ENCODE data around the gene TMEM175. TPM values are rescaled to one million over a fixed set of nuclear protein-coding genes. Genes with fewer than 3 reads are reported as not detected.
A peak's percentile ranks its signal among the peaks of the same experiment; 100 is the strongest.

Gene TMEM175
- total and polyA plus RNA-seq, 9 donors = 10.6 to 28.4 (median 21.2) TPM

DNA sequence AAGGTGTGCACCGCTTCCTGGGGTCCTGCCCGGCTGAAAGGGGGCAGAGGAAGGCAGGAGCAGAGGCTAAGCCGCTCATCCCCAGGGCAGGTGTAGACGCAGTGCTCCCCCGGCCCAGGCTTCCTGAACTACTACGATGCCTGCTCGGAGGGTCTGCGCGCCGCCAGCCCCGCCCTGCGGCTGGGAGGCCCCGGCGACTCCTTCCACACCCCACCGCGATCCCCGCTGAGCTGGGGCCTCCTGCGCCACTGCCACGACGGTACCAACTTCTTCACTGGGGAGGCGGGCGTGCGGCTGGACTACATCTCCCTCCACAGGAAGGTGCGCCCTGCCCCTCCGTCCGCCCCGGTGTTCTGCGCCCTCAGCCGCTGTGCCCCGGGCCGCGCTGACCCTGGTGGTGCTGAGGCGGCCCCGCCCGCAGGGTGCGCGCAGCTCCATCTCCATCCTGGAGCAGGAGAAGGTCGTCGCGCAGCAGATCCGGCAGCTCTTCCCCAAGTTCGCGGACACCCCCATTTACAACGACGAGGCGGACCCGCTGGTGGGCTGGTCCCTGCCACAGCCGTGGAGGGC is 69.4 kb downstream of the TMEM175 start:
- TF ChIP-seq, protein P1, sequence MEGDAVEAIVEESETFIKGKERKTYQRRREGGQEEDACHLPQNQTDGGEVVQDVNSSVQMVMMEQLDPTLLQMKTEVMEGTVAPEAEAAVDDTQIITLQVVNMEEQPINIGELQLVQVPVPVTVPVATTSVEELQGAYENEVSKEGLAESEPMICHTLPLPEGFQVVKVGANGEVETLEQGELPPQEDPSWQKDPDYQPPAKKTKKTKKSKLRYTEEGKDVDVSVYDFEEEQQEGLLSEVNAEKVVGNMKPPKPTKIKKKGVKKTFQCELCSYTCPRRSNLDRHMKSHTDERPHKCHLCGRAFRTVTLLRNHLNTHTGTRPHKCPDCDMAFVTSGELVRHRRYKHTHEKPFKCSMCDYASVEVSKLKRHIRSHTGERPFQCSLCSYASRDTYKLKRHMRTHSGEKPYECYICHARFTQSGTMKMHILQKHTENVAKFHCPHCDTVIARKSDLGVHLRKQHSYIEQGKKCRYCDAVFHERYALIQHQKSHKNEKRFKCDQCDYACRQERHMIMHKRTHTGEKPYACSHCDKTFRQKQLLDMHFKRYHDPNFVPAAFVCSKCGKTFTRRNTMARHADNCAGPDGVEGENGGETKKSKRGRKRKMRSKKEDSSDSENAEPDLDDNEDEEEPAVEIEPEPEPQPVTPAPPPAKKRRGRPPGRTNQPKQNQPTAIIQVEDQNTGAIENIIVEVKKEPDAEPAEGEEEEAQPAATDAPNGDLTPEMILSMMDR (IDR thresholded peaks at IDR 0.05) = no peak
- TF ChIP-seq EP300 (IDR thresholded peaks at IDR 0.05) (no peak), POLR2A (IDR thresholded peaks at IDR 0.05) (no peak)
- 19 to 27% (median 23%) methylated on average over 36 to 48 of the region's 48 CpGs for WGBS, 3 donors
- Histone ChIP-seq H3K36me3 (no peaks in the 10 kb centered on the region), H3K27ac (no peak overlapping the region), H3K4me3 (no peak overlapping the region), H3K27me3 (peaks cover 16% of the 10 kb centered on the region), H3K4me1 (ENCODE audit: insufficient read depth) (peaks cover 13% of the 10 kb centered on the region), H3K9me3 (no peaks in the 10 kb centered on the region)
- intact Hi-C loops (cut with DNase I) = no loop called here
- DNase-seq = no peak

DNA sequence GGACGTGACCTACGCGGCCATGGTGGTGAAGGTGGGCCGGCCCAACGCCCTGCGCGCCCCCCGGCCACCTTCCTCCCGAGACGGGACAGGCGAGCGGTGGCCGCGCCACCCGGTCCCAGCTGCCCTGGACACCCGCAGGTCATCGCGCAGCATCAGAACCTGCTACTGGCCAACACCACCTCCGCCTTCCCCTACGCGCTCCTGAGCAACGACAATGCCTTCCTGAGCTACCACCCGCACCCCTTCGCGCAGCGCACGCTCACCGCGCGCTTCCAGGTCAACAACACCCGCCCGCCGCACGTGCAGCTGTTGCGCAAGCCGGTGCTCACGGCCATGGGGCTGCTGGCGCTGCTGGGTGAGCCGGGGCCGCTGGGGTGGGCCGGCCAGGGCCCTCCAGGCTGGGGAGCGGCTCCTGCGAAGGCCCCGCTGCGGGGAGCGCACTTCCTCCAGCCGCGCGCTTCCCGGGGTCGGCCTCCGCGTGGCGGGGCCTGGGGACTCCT is 69.9 kb downstream of the TMEM175 start:
- H3K9me3 ChIP-seq = no peaks in the 10 kb centered on the region
- H3K27ac ChIP-seq = no peak overlapping the region
- TF ChIP-seq POLR2A (IDR thresholded peaks at IDR 0.05) (no peak), EP300 (IDR thresholded peaks at IDR 0.05) (no peak)
- TF ChIP-seq, protein P1 (IDR thresholded peaks at IDR 0.05) = no peak
- no peak overlapping the region for H3K4me3 ChIP-seq
- intact Hi-C loops (cut with DNase I) = no loop called here
- H3K36me3 ChIP-seq = no peaks in the 10 kb centered on the region
- WGBS, 3 donors = 2 to 5% (median 4%) methylated on average over 37 to 54 of the region's 54 CpGs
- H3K27me3 ChIP-seq = peaks cover 16% of the 10 kb centered on the region
- peaks cover 13% of the 10 kb centered on the region for H3K4me1 ChIP-seq (ENCODE audit: insufficient read depth)
- peak in 4 of 5 donors; percentile 61 to 79 (median 74) for DNase-seq

DNA sequence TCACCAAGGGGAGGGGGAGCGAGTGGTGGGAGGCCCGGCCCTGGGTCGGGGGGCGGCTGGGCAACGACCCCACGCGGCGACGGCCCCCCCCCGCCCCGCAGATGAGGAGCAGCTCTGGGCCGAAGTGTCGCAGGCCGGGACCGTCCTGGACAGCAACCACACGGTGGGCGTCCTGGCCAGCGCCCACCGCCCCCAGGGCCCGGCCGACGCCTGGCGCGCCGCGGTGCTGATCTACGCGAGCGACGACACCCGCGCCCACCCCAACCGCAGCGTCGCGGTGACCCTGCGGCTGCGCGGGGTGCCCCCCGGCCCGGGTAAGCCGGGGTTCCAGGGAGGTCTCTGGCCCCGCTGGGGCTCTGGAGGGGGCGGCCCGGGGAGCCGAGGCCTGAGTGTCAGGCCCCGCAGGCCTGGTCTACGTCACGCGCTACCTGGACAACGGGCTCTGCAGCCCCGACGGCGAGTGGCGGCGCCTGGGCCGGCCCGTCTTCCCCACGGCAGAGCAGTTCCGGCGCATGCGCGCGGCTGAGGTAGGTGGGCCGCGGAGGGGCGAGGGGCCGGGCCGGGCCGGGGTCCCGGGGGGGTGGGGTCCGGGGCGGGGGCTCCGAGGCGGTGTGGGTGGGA is 70.5 kb downstream of the TMEM175 start:
- no peak for DNase-seq
- no peak overlapping the region for H3K27ac ChIP-seq
- peaks cover 9% of the 10 kb centered on the region for H3K4me1 ChIP-seq (ENCODE audit: insufficient read depth)
- WGBS, 3 donors = 0 to 2% (median 1%) methylated on average over 21 to 75 of the region's 75 CpGs
- H3K4me3 ChIP-seq = no peak overlapping the region
- H3K9me3 ChIP-seq = no peaks in the 10 kb centered on the region
- TF ChIP-seq EP300 (IDR thresholded peaks at IDR 0.05) (no peak), POLR2A (IDR thresholded peaks at IDR 0.05) (no peak)
- TF ChIP-seq, protein P1 (IDR thresholded peaks at IDR 0.05) = no peak
- no peaks in the 10 kb centered on the region for H3K36me3 ChIP-seq
- H3K27me3 ChIP-seq = peaks cover 16% of the 10 kb centered on the region
- intact Hi-C loops (cut with DNase I) = no loop called here

DNA sequence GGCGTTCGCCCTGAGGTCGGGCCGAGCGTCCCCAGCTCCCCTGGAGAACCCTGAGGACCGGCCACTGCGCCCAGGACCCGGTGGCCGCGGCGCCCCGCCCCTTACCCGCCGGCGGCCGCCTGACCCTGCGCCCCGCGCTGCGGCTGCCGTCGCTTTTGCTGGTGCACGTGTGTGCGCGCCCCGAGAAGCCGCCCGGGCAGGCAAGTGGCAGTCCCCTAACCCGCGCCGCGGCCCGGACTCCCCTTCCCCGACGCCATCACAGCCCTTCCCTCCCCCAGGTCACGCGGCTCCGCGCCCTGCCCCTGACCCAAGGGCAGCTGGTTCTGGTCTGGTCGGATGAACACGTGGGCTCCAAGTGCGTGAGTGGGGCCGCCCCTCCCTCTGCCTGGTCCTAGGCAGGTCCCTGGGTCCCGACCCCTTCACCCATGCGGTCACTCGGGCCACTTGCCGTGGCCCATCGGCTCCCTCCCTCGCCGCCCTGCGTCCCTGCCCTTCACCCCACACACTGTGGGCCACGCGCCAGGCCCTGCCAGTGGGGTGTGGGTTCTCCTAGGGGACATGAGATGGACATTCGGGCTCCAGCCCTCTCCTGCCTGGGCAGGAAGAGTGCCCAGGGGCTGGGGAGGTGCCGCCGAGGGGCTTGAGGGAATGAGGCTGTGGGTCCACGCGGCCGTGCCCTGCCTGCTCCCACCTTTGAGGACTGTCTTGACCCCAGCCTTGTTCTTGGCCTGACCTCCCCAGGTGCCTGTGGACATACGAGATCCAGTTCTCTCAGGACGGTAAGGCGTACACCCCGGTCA is 71.2 kb downstream of the TMEM175 start:
- H3K27ac ChIP-seq = no peak overlapping the region
- no peaks in the 10 kb centered on the region for H3K36me3 ChIP-seq
- 26 to 30% (median 28%) methylated on average over 55 to 63 of the region's 63 CpGs for WGBS, 3 donors
- peaks cover 6% of the 10 kb centered on the region for H3K4me1 ChIP-seq (ENCODE audit: insufficient read depth)
- peaks cover 16% of the 10 kb centered on the region for H3K27me3 ChIP-seq
- no peak for DNase-seq
- intact Hi-C loops (cut with DNase I) = no loop called here
- H3K4me3 ChIP-seq = no peak overlapping the region
- H3K9me3 ChIP-seq = no peaks in the 10 kb centered on the region
- TF ChIP-seq, protein P1 (IDR thresholded peaks at IDR 0.05) = no peak
- TF ChIP-seq POLR2A (IDR thresholded peaks at IDR 0.05) (no peak), EP300 (IDR thresholded peaks at IDR 0.05) (no peak)
